CD4-positive, alpha-beta T cell treated with Interleukin-4 for 4 hours (primary cell): Measurements from ENCODE around the gene RPS15A.
"Not testable (repeated sequence)": the region's sequence is repeated elsewhere in the genome, so short reads cannot be mapped to it uniquely, and the experiment has no call there.

ENCODE experiments used
- DNase-seq: peaks from one replicate; pipeline ENCODE4 v3.0.0-alpha.2; 2020

RPS15A gene

GRCh38 chr16:18738768-18739167 lies 51.4 kb downstream of the RPS15A start:
- not testable (repeated sequence) for DNase-seq

GRCh38 chr16:18734279-18734678 lies 55.9 kb downstream of the RPS15A start:
- DNase-seq = not testable (repeated sequence)
